CD14-positive monocyte (primary cell): ENCODE measurements around the gene SPRY4. TPM values are rescaled to one million over a fixed set of nuclear protein-coding genes. Genes with fewer than 3 reads are reported as not detected.
"Not testable (repeated sequence)": the region's sequence is repeated elsewhere in the genome, so short reads cannot be mapped to it uniquely, and the experiment has no call there.

Experiments
- DNase-seq, 3 donors: peaks; one replicate each; pipeline ENCODE4 v3.0.0-alpha.2; 2011 to 2022
- H2AFZ ChIP-seq: 2 replicates; pipeline ENCODE4 v1.6.0; 2012; ENCODE audit warnings: mild to moderate bottlenecking, low read depth, low read length, inconsistent platforms; ENCODE audit not compliant: insufficient read depth, poor library complexity, severe bottlenecking
- H3K27ac ChIP-seq, 2 donors: 1 replicate in 1 of 2; 2 replicates in 1 of 2; pipeline ENCODE4 v1.5.1; 2012 to 2013; ENCODE audit warnings: low read length in 2 of 2, control low read depth in 1 of 2, inconsistent platforms in 1 of 2, low read depth in 1 of 2, mild to moderate bottlenecking in 1 of 2
- H3K27me3 ChIP-seq, 2 donors: one replicate each; pipeline versions ENCODE4 v1.6.0 to v1.6.1; 2011 to 2013; ENCODE audit warnings: low read length in 2 of 2; ENCODE audit not compliant: control insufficient read depth in 2 of 2, insufficient read depth in 2 of 2
- H3K36me3 ChIP-seq, 2 donors: replicated peaks in 1 of 2; 1 replicate in 1 of 2; 2 replicates in 1 of 2; pipeline versions ENCODE4 v1.5.1 to v1.6.1; 2012 to 2013; ENCODE audit warnings: low read length in 2 of 2, control low read depth in 1 of 2, inconsistent platforms in 1 of 2, mild to moderate bottlenecking in 1 of 2; ENCODE audit not compliant: insufficient read depth in 2 of 2, control insufficient read depth in 1 of 2
- H3K4me1 ChIP-seq, 2 donors: 1 replicate in 1 of 2; 2 replicates in 1 of 2; pipeline versions ENCODE4 v1.5.1 to v1.6.1; 2012 to 2013; ENCODE audit warnings: low read length in 2 of 2, control low read depth in 1 of 2, inconsistent platforms in 1 of 2, mild to moderate bottlenecking in 1 of 2, moderate library complexity in 1 of 2; ENCODE audit not compliant: insufficient read depth in 2 of 2, control insufficient read depth in 1 of 2
- H3K4me2 ChIP-seq: replicated peaks from 2 replicates; pipeline ENCODE3; 2012; ENCODE audit warnings: low read length, moderate library complexity, mild to moderate bottlenecking; ENCODE audit not compliant: poor library complexity, severe bottlenecking; ENCODE audit errors: extremely low read depth
- H3K4me3 ChIP-seq, 3 experiments: fragments of 200-600 bp in 1 of 3; sonication (generic) in 1 of 3; replicated peaks in 1 of 3; 1 replicate in 2 of 3; 2 replicates in 1 of 3; pipeline ENCODE4 v1.5.1; 2011 to 2013; ENCODE audit warnings: low read length in 3 of 3, mild to moderate bottlenecking in 3 of 3, control low read depth in 2 of 3, low read depth in 2 of 3, inconsistent platforms in 1 of 3, moderate library complexity in 1 of 3
- H3K79me2 ChIP-seq: 2 replicates; pipeline ENCODE4 v1.6.0; 2012; ENCODE audit warnings: mild to moderate bottlenecking, control low read depth, inconsistent platforms, low read length, moderate library complexity; ENCODE audit not compliant: insufficient read depth
- H3K9ac ChIP-seq: 2 replicates; pipeline ENCODE4 v1.6.0; 2017; ENCODE audit warnings: low read length, mild to moderate bottlenecking; ENCODE audit not compliant: insufficient read depth, poor library complexity, severe bottlenecking
- H3K9me3 ChIP-seq, 2 donors: replicated peaks in 1 of 2; 1 replicate in 1 of 2; 2 replicates in 1 of 2; pipeline versions ENCODE4 v1.5.1 to v1.6.1; 2012 to 2013; ENCODE audit warnings: low read length in 2 of 2, control low read depth in 1 of 2; ENCODE audit not compliant: control insufficient read depth in 1 of 2, insufficient read depth in 1 of 2
- H4K20me1 ChIP-seq: 2 replicates; pipeline ENCODE4 v1.6.0; 2012; ENCODE audit warnings: mild to moderate bottlenecking, low read length, control low read depth, moderate library complexity; ENCODE audit not compliant: insufficient read depth
- H3K27ac Mint-ChIP-seq, 7 donors: one replicate each; pipeline ENCODE4 v1.8.0; 2020; ENCODE audit warnings: mild to moderate bottlenecking in 7 of 7, mixed read lengths in 7 of 7, moderate library complexity in 6 of 7, inconsistent platforms in 2 of 7
- H3K27me3 Mint-ChIP-seq, 3 donors: one replicate each; pipeline ENCODE4 v1.8.0; 2021 to 2022; ENCODE audit warnings: low read depth in 3 of 3, mild to moderate bottlenecking in 3 of 3, mixed read lengths in 3 of 3, moderate library complexity in 3 of 3, inconsistent platforms in 1 of 3
- H3K36me3 Mint-ChIP-seq, 2 donors: one replicate each; pipeline ENCODE4 v1.8.0; 2020; ENCODE audit warnings: mixed read lengths in 2 of 2, inconsistent platforms in 1 of 2, mild to moderate bottlenecking in 1 of 2
- H3K4me1 Mint-ChIP-seq: one replicate; pipeline ENCODE4 v1.8.0; 2020; ENCODE audit warnings: mild to moderate bottlenecking, mixed read lengths
- H3K4me3 Mint-ChIP-seq, 2 donors: one replicate each; pipeline ENCODE4 v1.8.0; 2020; ENCODE audit warnings: mild to moderate bottlenecking in 2 of 2, mixed read lengths in 2 of 2, moderate library complexity in 1 of 2
- H3K9me3 Mint-ChIP-seq, 7 donors: one replicate each; pipeline ENCODE4 v1.8.0; 2020 to 2022; ENCODE audit warnings: mixed read lengths in 7 of 7, mild to moderate bottlenecking in 6 of 7, moderate library complexity in 6 of 7, inconsistent platforms in 2 of 7
- CTCF ChIP-seq: fragments of 200-600 bp; IDR thresholded peaks from one replicate; pipeline ENCODE4 v1.8.0; 2022; ENCODE audit warnings: antibody characterized with exemption, mild to moderate bottlenecking
- WGBS: methylation state at CpG from one replicate; pipeline ENCODE4 v1.1.5; 2013; ENCODE audit warnings: missing lambda C conversion rate; ENCODE audit not compliant: insufficient coverage; 5-methylcytosine and 5-hydroxymethylcytosine counted together
- intact Hi-C, 2 donors: fragments of 100-400 bp; cut with micrococcal nuclease; formaldehyde crosslinking; loops; one replicate each; pipeline versions ENCODE4 v1.15.0 to v1.15.1; 2023
- polyA plus RNA-seq, 3 donors: library from polyadenylated mRNA; depleted of rRNA in 1 of 3; unstranded in 2 of 3; stranded (reverse) in 1 of 3; fragments of 300-500 nt in 2 of 3; fragments of >200 nt in 1 of 3; fragmentation: Illumina TruSeq in 2 of 3; gene quantifications; 1 replicate in 2 of 3; 2 replicates in 1 of 3; pipeline ENCODE4 v1.2.3, GENCODE V29; 2012 to 2021

SPRY4 gene
- polyA plus RNA-seq, 3 donors: not detected

- H3K79me2 ChIP-seq: no peaks in the 10 kb centered on the region
- Mint-ChIP-seq H3K36me3 (no peaks in the 10 kb centered on the region), H3K27ac (no peak overlapping the region), H3K27me3 (peaks cover 91 to 96% (median 91%) of the 10 kb centered on the region in 3 donors), H3K4me3 (peak overlapping the region in 1 of 2 donors; percentile 70), H3K4me1 (peaks cover 4% of the 10 kb centered on the region), H3K9me3 (peaks cover 0 to 12% (median 4%) of the 10 kb centered on the region in 7 donors)
- H3K9ac ChIP-seq: no peak overlapping the region
- no peak overlapping the region for H3K4me3 ChIP-seq
- no peak overlapping the region for H2AFZ ChIP-seq
- H3K36me3 ChIP-seq: no peaks in the 10 kb centered on the region
- TF ChIP-seq CTCF: no peak
- H4K20me1 ChIP-seq: no peaks in the 10 kb centered on the region
- WGBS: 90% methylated on average over 1 of the region's 5 CpGs
- no peaks in the 10 kb centered on the region for H3K4me1 ChIP-seq
- DNase-seq: no peak
- intact Hi-C loops: no loop called here
- H3K4me2 ChIP-seq: no peak overlapping the region
- peaks cover 74 to 88% of the 10 kb centered on the region in 2 donors for H3K27me3 ChIP-seq
- peaks cover 0 to 25% of the 10 kb centered on the region in 2 donors for H3K9me3 ChIP-seq
- no peak overlapping the region for H3K27ac ChIP-seq
Observed at GRCh38 chr5:142363619-142363963, 38.8 kb upstream of the SPRY4 start.

- H3K79me2 ChIP-seq, H3K27ac ChIP-seq, intact Hi-C loops, H3K36me3 Mint-ChIP-seq, H3K4me2 ChIP-seq, H3K36me3 ChIP-seq, H2AFZ ChIP-seq, H3K27ac Mint-ChIP-seq, H3K9ac ChIP-seq, H3K4me3 ChIP-seq, H4K20me1 ChIP-seq, DNase-seq: not testable (repeated sequence)
- Mint-ChIP-seq H3K9me3 (peaks cover 0 to 17% (median 8%) of the 10 kb centered on the region in 7 donors), H3K4me1 (peaks cover 18% of the 10 kb centered on the region), H3K4me3 (peak overlapping the region in 1 of 2 donors; percentile 75), H3K27me3 (peaks cover 88 to 98% (median 91%) of the 10 kb centered on the region in 3 donors)
- H3K9me3 ChIP-seq: peaks cover 0 to 29% of the 10 kb centered on the region in 2 donors
- H3K4me1 ChIP-seq: peaks cover 10 to 11% of the 10 kb centered on the region in 2 donors
- 92% methylated on average over 3 of the region's 11 CpGs for WGBS
- H3K27me3 ChIP-seq: peaks cover 75 to 91% of the 10 kb centered on the region in 2 donors
Observed at GRCh38 chr5:142362193-142362592, 37.4 kb upstream of the SPRY4 start.
